Fibroblast of peridontal ligament (primary cell): ENCODE measurements around the gene GRIP1.

Source experiments
- DNase-seq: peaks from one replicate; pipeline ENCODE4 v3.0.0-alpha.2; 2010; ENCODE audit errors: extremely low read depth

Gene GRIP1

DNA sequence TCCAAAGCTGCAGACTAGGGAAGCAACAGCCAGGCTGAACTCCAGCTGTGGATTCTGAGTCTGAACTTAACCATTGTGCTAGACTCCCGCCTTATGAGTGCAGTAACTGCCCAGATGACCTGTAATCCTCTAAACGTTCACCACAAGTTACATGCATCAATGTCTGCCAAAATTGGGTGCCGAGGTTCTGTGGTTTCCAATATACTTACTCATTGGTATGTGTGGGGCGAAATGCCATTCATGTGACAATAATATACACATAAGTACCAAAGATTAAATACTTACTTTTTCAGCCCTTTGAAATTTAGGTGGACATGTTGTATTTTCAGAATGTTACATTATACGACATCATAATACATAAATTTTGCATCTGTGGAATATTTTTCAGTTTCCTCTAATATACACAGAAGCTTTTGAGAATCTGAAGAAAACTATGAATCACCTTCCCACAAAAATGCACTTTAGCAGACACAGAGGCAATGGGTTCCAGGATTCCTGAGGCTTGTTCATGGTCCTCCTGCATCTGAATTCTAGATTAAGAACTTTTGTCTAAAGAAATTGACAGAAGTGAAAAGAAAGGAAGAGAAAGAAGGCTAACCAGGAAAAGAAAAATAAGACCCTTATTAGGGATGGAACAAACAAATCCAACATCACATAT, 31.7 kb downstream of the GRIP1 start:
- peak; percentile 93 for DNase-seq

DNA sequence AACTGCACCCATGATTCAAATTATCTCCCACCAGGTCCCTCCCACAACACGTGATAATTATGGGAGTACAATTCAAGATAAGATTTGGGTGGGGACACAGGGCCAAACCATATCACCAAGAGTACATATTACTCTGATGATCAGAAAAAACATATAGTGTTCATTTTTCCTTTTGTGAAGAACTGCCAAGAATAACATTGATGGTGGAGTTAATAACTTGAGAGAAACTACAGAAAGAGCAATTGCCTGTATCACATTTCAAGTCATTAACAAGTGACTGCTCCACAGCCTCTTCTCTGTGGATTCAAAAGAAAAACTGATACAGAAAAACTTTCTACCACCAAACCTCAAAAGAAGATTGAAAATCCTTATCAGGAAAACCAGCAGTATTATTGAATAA, 34.7 kb downstream of the GRIP1 start:
- no peak for DNase-seq

DNA sequence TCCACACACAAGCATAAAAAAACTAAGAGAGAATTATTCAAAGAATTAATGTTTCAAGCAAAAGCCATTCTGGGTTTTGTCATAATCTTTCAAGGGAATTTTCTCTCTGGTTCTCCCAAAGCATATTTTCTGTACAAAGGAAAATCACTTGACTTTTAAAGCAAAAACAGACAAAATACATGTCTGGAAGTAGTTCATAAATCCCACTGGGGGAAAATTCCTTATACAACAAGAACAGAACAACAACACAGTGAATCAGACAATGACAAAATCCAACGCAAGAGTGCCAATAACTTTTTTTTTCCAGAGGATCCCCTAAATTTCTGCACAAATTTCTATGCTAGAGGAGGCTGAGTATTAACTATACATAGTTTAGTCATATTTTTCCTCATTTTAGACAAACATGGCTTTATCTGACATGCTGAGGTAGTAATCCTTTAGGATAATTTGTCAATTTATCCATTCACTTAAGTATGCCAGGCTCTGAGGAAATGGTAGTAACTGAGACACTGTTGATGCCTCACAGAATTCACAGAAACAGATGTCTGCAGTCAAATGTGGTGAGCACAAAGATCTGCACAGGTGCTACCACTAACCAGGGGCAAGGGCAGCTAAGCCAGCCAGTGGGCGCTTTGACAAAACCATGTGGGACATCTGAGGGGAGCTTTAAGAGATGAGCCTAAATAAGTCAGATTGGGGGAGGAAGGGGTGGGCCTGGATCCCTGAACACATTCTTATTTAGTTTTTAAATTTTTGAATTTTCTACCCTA, 38.0 kb downstream of the GRIP1 start:
- no peak for DNase-seq

DNA sequence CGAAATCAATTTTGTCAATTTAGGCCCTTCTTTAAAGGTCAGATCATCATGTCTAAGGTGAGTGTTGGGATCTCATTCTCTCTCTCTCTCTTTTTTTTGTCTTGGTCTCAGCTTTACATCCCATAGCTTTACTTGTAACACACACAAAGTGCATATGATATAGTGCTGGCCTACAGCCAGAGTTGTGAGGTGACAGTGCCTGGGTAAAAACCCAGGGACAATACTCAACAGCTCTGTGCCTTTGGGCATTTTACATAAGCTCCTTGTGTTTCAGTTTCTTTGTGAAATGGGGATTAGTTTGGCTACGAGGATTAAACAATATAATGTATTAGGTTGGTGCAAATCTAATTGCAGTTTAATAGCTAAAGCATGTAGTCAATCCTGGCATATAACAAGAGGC, 40.2 kb downstream of the GRIP1 start:
- no peak for DNase-seq

DNA sequence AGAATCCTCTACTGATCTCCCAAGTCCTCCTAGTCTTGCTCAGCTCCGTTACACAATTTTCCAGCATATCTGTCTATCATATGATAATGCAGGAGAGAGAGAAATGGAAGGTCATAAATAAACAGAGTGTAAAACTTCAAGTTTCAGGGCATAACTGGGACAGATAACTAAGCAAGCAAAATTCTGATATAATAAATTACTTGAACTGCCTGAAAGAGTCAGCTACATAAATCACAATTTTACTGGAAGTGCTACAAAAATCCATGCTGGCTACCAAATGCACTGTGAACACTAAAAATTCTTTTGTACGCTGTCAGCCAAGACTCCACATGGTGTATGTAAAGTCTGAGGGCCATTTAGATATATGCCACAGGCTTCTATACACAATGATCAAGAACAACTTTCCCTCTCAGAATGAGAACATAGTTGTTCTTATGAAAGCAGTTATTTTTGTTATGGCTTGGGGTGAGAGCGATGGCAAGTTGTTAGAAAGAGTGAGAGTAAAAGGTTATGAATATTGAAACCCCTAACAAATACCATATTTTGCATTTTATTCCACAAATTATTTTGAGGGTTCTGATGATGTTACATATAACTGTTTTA, 41.1 kb downstream of the GRIP1 start:
- no peak for DNase-seq

DNA sequence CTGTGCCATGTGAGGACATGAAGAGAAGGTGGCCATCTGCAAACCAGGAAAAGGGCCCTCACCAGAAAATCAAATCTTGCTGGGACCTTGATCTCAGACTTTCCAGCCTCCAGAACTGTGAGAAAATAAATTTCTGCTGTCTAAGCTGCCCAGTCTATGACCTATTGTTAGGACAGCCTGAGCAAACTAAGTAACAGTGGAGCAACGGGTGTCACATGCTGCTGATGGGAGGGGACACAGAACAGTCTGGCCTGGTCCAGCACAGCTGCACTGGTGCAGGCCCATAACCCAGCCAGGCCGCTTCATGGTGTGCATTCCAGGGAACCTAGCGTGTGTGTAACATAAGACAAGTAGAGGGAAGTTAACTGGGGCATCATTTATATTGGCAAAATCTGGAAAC, 42.1 kb downstream of the GRIP1 start:
- no peak for DNase-seq

DNA sequence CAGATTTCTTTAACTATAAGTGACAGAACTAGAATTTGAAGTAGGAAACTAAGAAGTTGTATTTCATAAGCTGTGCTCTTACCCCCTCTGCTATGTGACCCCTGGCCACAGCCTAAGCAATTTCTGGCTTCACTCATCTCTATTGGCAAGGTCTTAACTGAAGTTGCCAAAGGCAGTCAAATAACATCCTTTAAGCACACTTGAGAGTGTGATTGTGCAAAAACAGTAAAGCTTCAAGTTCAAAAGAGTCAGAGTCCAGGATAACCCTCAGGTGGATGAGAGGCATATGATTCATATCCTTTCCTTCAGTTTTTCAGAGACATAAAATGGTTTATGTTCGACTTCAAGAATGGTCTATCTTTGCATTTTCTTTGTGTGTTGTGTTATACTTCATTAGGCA, 45.2 kb downstream of the GRIP1 start:
- DNase-seq: peak; percentile 20

DNA sequence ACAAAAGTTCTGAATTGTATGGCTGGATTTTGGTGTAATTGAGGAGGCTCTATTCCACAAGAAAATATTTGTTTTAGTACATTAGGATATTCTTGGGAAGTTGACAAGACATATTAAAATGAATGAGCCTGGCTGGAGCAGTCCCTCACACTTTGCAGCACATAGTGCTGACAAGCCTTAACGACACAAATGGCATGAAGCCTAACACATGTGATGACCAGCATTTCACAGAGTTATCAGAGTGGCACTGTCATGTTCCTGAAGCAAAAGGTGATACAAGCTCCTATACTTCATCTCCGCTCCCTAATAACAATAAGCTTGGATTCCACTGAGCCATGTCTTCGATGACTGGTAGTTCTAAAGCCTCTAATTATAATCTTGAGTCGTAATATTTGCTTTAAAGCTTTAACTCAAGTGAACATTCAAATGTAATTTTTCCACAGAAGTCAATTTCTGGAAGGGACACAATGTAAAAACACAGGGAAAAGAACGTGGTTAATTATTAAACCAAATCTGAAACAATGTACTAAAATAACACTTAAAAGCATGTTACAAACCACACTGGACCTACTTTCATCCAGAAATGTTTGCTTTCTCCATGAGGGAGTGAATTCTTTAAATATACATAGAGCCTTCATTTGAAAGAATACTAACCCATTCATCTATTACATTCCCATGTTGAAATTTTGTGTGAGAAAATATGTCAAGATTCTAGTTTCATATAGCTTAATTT, 49.6 kb downstream of the GRIP1 start:
- DNase-seq: no peak

DNA sequence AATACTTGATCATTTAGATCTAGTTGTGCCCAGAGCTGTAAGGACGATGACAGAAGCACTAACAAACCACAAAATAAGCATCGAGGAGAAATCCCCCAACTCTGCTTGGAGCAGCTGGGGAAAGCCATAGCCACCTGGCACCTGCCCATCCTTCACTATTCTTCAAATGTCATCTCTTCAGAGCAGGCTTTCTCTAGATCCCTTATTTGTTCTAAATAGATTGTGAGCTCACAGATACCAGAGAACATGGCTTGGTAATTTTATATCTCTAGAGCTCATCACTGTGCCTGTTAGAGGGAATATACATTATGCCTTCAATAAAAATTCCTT, 50.9 kb downstream of the GRIP1 start:
- DNase-seq: no peak

DNA sequence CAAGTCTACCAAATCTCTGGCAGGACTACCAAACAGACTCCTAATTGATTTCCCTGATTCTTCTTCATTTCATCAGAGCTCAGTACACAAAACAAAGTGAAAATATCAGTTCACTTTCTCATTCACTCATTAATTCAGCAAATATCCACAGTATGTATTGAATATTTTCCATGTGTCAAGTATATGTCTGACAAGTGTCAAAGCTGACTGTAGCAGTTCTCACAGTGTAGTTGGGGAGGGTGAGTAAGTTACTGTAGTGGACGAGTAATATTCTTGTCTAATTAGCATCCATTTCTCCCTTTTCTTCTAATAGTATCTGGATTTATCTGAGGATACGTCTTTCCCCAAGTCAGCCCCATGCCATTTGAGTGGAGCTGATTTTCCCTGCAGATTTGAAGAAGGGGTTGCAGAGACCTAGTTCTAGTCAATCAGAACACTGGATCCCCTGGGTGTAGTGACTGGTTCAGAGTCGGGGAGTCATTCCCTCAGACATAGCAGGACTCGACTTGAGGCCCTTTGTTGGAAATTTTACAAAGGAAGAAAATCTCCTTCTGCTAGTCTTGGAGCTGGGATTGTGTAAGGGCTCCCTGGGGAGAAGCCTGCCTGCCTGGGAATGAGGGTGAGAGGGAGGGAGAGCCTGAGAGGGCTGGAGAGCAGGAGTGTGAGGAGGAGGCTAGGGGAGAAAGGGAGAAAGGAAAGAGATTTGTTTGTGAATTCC, 51.4 kb downstream of the GRIP1 start:
- peak; percentile 3 for DNase-seq

DNA sequence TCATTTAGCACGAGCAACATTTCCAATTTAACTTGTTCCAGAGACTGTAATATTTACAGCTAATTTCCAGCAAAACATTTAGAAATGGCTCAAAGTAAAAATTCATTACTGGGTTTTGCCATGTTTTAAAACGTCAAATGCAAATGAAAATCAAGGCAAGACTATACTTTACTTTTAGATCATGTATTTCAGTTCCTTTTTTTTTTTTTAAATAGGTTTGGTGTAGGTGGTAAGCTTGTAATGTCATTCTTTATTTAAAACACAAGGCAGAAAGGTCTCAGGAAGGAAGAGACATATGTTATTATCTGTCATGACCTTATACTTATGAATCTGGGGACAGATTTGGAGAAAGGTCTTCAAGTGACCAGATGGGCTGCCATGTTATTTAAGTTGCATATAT, 54.1 kb downstream of the GRIP1 start:
- DNase-seq: no peak

DNA sequence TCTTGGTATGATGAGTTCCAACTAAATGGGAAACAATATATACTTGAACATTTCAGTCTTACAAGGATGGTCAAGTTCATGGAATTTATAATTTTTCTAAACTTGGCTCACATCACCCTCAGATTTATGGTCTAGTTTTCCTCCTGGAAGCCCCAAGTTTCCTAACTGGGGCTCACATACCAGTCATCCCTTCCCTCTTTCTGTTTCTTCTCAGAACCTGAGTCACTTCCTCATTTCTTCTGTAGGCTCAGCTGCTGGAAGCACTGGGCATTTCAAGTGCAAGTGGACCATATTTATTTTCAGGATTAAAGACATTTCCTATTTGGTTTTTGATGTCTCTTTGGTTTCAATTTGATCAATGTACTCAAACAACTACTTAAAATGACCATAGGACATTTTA, 55.4 kb downstream of the GRIP1 start:
- DNase-seq: no peak

DNA sequence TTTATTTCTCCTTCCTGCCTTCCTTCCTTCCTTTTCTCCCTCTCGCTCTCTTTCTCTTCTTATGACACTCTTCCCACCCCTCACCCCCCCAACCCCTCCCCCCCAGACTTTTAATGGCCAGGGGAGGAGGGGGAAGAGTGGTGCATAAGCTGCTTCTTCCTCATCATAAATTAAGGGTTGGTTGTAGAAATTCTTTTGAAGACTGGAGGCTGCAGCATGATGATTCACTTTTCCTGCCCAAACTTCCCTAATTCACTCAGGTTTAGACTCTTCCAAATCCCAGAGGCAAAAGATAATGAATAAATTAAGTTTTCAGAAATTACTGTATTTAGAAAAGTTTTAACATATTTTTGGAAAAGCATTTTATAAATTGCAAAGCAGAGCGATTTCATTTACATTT, 58.2 kb downstream of the GRIP1 start:
- no peak for DNase-seq

DNA sequence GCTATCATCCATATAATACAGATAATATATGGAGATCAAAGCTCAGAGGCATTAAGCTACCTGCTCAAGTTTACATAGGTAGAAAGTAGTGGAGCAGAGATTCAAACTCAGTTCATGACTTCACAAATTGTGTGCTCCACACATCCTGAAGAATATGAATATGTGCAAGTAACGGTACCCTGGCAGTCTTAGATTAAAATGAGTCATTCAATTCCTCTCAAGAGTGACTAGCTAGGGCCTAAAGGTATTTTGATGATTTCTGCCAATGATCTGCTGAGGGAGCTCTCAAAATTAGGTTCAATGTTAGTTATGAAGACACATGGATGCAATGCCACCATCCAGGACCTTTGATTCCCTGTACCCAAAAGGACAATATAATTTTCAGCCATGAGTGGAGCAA, 58.9 kb downstream of the GRIP1 start:
- no peak for DNase-seq

DNA sequence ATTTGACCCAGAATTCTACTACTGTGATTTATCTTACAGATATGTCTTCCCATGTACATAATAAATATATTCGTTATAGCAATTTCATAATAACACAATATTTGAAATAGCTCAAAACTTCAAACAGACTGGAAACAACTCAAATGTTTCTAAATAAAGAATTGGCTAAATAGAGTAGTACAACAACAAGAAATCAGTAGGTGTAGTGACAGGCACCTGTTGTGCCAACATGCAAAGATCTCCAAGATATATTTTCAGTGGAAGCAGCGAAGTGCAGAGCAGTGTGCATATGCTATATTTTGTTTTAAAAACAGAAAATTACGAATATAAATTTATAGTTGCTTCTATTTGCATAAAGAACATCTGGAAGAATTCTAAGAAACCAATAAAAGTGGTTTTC, 60.9 kb downstream of the GRIP1 start:
- DNase-seq: no peak

DNA sequence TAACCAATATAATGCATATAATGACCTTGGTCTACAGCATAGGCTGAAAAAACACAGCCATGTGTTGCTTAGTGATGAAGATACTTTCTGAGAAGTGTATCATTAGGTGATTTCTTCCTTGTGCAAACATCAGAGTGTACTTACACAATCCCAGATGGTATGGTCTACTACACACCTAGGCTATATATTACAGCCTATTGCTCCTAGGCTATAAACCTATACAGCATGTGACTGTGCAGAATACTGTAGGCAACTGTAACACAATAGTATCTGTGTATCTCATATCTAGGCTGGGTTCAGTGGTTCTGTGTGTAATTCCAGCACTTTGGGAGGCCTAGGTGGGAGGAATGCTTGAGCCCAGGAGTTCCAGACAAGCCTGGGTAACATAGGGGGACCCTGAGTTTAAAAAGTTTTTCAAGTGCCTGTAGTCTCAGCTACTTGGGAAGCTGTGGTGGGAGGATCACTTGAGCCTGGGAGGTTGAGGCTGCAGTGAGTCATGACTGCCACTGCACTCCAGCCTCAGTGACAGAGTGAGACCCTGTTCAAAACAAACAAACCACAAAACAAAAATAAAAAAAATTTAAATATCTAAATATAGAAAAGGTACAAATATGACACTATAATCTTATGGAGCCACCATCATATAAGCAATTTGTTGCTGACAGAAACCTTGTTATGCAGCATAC, 66.6 kb downstream of the GRIP1 start:
- no peak for DNase-seq

DNA sequence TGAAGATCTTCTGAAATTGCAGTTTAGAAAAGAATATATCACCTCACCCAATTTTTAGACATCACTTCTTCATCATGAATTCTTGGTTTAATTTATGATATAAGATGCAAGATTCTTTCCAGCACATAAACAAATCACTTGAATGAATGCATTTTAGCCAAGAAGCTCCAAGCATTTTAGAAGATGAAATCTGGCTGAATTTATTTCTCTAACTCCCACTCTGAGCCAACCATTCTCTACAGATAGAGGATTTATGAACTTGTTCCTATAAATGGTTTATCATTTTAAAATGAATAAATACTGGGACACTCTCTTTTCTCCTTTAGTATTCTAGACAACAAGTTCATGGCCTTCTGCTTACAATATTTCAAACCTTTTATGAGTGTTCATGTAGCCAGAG, 71.7 kb downstream of the GRIP1 start:
- DNase-seq: no peak

DNA sequence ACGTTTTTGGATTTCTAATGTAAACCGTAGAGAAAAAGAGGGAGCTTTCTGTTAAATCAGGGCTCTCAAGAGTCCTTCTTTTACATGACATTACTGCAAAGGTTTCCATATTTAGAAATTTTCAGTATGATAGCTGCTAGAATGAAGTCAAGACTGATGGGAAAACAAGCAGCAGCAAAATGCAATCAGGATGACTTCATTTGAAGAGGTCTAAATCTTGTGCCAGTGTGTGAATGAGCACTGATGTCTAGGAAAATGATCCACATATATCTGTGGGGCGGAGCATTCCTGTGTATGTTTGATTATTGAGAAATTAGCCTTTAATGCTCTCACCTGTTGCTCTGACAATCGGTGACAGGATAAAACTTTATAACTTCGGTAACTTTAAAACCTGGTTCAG, 73.6 kb downstream of the GRIP1 start:
- DNase-seq: no peak

DNA sequence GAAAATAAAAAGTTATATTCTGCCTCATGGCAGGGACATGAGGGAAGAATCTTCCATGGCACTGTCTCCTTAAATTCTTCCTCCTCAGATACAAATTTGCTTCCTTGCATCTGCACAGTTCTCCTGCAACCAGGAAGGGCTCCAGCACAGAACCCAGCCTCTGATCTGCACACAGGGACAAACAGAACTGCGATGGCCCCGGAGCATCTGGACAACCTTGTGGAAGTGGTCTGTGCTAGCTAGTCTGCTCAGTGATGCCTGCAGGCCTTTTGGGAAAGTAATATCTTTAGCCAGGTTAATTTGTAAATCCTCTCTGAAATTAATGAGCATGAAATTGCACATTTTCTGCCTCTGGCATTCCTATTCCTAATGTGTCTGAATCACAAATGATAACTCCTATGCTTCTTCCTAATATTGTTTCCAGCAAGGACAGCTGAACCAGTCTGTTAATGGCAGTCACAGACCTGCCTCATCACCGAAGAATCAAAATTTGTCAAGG, 74.8 kb downstream of the GRIP1 start:
- no peak for DNase-seq

DNA sequence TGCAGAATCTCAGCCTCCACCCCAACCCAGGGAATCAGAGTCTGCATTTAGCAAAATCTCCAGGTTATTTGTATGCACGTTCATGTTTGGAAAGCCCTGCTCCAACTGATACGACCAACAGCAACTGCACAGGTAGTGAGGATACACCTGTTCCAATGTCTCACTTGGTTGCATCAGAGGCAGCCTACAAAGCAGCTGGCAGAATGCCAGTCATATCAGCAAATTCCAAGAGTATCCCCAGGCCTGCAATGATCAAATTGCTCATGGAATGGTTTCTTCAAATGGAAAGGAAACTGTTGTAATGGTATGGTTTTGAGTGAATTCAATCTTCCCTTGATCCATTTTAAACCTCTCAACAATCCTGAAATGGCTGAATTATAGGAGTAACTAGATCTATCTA, 75.4 kb downstream of the GRIP1 start:
- no peak for DNase-seq

DNA sequence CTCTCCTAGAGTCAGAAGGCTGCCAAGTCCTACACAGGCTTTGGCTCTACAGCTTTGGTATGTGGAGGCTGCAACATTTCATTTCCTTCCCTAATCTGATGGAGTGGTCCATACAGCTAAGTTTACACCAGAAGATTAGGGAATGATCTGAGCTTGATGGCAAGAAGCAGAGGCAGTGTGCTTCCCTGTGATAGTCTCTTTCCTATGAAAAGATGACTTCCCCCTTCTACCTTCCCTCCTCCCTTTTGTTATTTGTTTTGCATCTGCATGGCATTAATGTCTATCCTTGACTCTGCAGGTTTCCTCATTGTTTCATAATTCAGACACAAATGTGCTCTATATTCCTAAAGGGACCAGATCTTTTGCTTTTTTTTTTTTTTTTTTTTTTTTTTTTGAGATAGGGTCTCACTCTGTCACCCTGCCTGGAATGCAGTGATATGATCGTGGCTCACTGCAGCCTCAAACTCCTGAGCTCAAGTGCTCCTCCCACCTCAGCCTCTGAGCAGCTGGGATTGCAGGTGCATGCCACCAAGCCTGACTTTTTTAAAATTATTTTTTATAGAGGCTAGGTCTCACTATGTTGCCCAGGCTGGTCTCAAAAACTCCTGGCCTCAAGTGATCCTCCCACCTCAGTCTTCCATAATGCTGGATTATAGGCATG, 76.3 kb downstream of the GRIP1 start:
- DNase-seq: no peak
